Measurements from ENCODE around the gene MRPL16.
"Not testable (repeated sequence)": the region's sequence is repeated elsewhere in the genome, so short reads cannot be mapped to it uniquely, and the experiment has no call there.

The MRPL16 gene

GRCh38 chr11:59801160-59801706 is 9.3 kb downstream of the MRPL16 start:
- Mint-ChIP-seq H3K27me3 (no peaks in the 10 kb centered on the region), H3K9me3 (no peaks in the 10 kb centered on the region), H3K4me3 (no peak overlapping the region), H3K27ac (no peak overlapping the region), H3K4me1 (ENCODE audit: low read depth) (no peaks in the 10 kb centered on the region), H3K36me3 (ENCODE audit: low read depth) (peaks cover 93% of the 10 kb centered on the region)
- intact Hi-C loops (cut with micrococcal nuclease), result loop anchor here (10.0 kb wide), 1 partner anchor 186 kb away; the partner anchor contains the start of gene OSBP

- intact Hi-C loops (cut with micrococcal nuclease), result loop anchor here (10.0 kb wide), 1 partner anchor 186 kb away; the partner anchor contains the start of gene OSBP
- peaks cover 93% of the 10 kb centered on the region for H3K36me3 Mint-ChIP-seq (ENCODE audit: low read depth)
- no peak overlapping the region for H3K4me3 Mint-ChIP-seq
- no peaks in the 10 kb centered on the region for H3K4me1 Mint-ChIP-seq (ENCODE audit: low read depth)
- H3K9me3 Mint-ChIP-seq, result no peaks in the 10 kb centered on the region
- H3K27ac Mint-ChIP-seq, result no peak overlapping the region
- H3K27me3 Mint-ChIP-seq, result no peaks in the 10 kb centered on the region
These were observed 10.1 kb downstream of the MRPL16 start for GRCh38 chr11:59800390-59801025.

GRCh38 chr11:59794417-59794816 is 16.2 kb downstream of the MRPL16 start:
- Mint-ChIP-seq H3K36me3 (ENCODE audit: low read depth) (peaks cover 99% of the 10 kb centered on the region), H3K4me3 (no peak overlapping the region), H3K4me1 (ENCODE audit: low read depth) (no peaks in the 10 kb centered on the region), H3K27me3 (no peaks in the 10 kb centered on the region), H3K27ac (no peak overlapping the region), H3K9me3 (no peaks in the 10 kb centered on the region)
- intact Hi-C loops (cut with micrococcal nuclease), result no loop called here

GRCh38 chr11:59792507-59792906 is 18.1 kb downstream of the MRPL16 start:
- intact Hi-C loops (cut with micrococcal nuclease), result no loop called here
- Mint-ChIP-seq H3K27me3 (no peaks in the 10 kb centered on the region), H3K27ac (no peak overlapping the region), H3K4me1 (ENCODE audit: low read depth) (peaks cover 6% of the 10 kb centered on the region), H3K9me3 (no peaks in the 10 kb centered on the region), H3K36me3 (ENCODE audit: low read depth) (peaks cover 100% of the 10 kb centered on the region), H3K4me3 (no peak overlapping the region)

- Mint-ChIP-seq H3K9me3 (no peaks in the 10 kb centered on the region), H3K36me3 (ENCODE audit: low read depth) (peaks cover 100% of the 10 kb centered on the region), H3K27ac (no peak overlapping the region), H3K4me3 (no peak overlapping the region), H3K4me1 (ENCODE audit: low read depth) (peaks cover 15% of the 10 kb centered on the region), H3K27me3 (no peaks in the 10 kb centered on the region)
- intact Hi-C loops (cut with micrococcal nuclease), result no loop called here
These were observed 18.9 kb downstream of the MRPL16 start for GRCh38 chr11:59791639-59792038.

GRCh38 chr11:59787816-59788215 is 22.8 kb downstream of the MRPL16 start:
- Mint-ChIP-seq H3K27ac (no peak overlapping the region), H3K4me3 (no peak overlapping the region), H3K4me1 (ENCODE audit: low read depth) (peaks cover 34% of the 10 kb centered on the region), H3K9me3 (peaks cover 9% of the 10 kb centered on the region), H3K27me3 (no peaks in the 10 kb centered on the region), H3K36me3 (ENCODE audit: low read depth) (peaks cover 87% of the 10 kb centered on the region)
- intact Hi-C loops (cut with micrococcal nuclease), result no loop called here

- intact Hi-C loops (cut with micrococcal nuclease), result no loop called here
- H3K4me3 Mint-ChIP-seq, result no peak overlapping the region
- peak overlapping the region; percentile 10 for H3K27ac Mint-ChIP-seq
- H3K9me3 Mint-ChIP-seq, result peaks cover 9% of the 10 kb centered on the region
- peaks cover 34% of the 10 kb centered on the region for H3K4me1 Mint-ChIP-seq (ENCODE audit: low read depth)
- H3K36me3 Mint-ChIP-seq (ENCODE audit: low read depth), result peaks cover 83% of the 10 kb centered on the region
- H3K27me3 Mint-ChIP-seq, result no peaks in the 10 kb centered on the region
These were observed 23.4 kb downstream of the MRPL16 start for GRCh38 chr11:59787255-59787588.

GRCh38 chr11:59785818-59786217 is 24.8 kb downstream of the MRPL16 start:
- H3K36me3 Mint-ChIP-seq (ENCODE audit: low read depth), result peaks cover 80% of the 10 kb centered on the region
- peaks cover 40% of the 10 kb centered on the region for H3K4me1 Mint-ChIP-seq (ENCODE audit: low read depth)
- intact Hi-C loops (cut with micrococcal nuclease), result no loop called here
- no peak overlapping the region for H3K4me3 Mint-ChIP-seq
- no peaks in the 10 kb centered on the region for H3K27me3 Mint-ChIP-seq
- no peak overlapping the region for H3K27ac Mint-ChIP-seq
- H3K9me3 Mint-ChIP-seq, result peaks cover 9% of the 10 kb centered on the region

GRCh38 chr11:59784441-59784840 is 26.1 kb downstream of the MRPL16 start:
- H3K36me3 Mint-ChIP-seq (ENCODE audit: low read depth), result peaks cover 80% of the 10 kb centered on the region
- H3K27ac Mint-ChIP-seq; H3K4me3 Mint-ChIP-seq; intact Hi-C loops (cut with micrococcal nuclease); H3K9me3 Mint-ChIP-seq; H3K27me3 Mint-ChIP-seq: not testable (repeated sequence)
- peaks cover 52% of the 10 kb centered on the region for H3K4me1 Mint-ChIP-seq (ENCODE audit: low read depth)

- Mint-ChIP-seq H3K27ac (no peak overlapping the region), H3K36me3 (ENCODE audit: low read depth) (peaks cover 78% of the 10 kb centered on the region), H3K4me3 (no peak overlapping the region), H3K27me3 (no peaks in the 10 kb centered on the region), H3K4me1 (ENCODE audit: low read depth) (peaks cover 54% of the 10 kb centered on the region), H3K9me3 (peaks cover 9% of the 10 kb centered on the region)
- intact Hi-C loops (cut with micrococcal nuclease), result no loop called here
These were observed 26.9 kb downstream of the MRPL16 start for GRCh38 chr11:59783632-59784090.

GRCh38 chr11:59782080-59782479 is 28.5 kb downstream of the MRPL16 start:
- intact Hi-C loops (cut with micrococcal nuclease), result no loop called here
- H3K9me3 Mint-ChIP-seq, result peaks cover 9% of the 10 kb centered on the region
- no peak overlapping the region for H3K27ac Mint-ChIP-seq
- H3K4me3 Mint-ChIP-seq, result no peak overlapping the region
- H3K4me1 Mint-ChIP-seq (ENCODE audit: low read depth), result peaks cover 56% of the 10 kb centered on the region
- H3K27me3 Mint-ChIP-seq, result no peaks in the 10 kb centered on the region
- peaks cover 69% of the 10 kb centered on the region for H3K36me3 Mint-ChIP-seq (ENCODE audit: low read depth)

- H3K9me3 Mint-ChIP-seq, result peaks cover 6% of the 10 kb centered on the region
- H3K27me3 Mint-ChIP-seq, result no peaks in the 10 kb centered on the region
- peaks cover 55% of the 10 kb centered on the region for H3K4me1 Mint-ChIP-seq (ENCODE audit: low read depth)
- intact Hi-C loops (cut with micrococcal nuclease), result no loop called here
- H3K4me3 Mint-ChIP-seq, result no peak overlapping the region
- peaks cover 72% of the 10 kb centered on the region for H3K36me3 Mint-ChIP-seq (ENCODE audit: low read depth)
- no peak overlapping the region for H3K27ac Mint-ChIP-seq
These were observed 31.1 kb downstream of the MRPL16 start for GRCh38 chr11:59779487-59779886.

- H3K36me3 Mint-ChIP-seq (ENCODE audit: low read depth), result peaks cover 76% of the 10 kb centered on the region
These were observed 32.5 kb downstream of the MRPL16 start for GRCh38 chr11:59778122-59778521.

GRCh38 chr11:59777104-59777503 is 33.5 kb downstream of the MRPL16 start:
- intact Hi-C loops (cut with micrococcal nuclease), result no loop called here
- H3K27me3 Mint-ChIP-seq, result no peaks in the 10 kb centered on the region
- no peaks in the 10 kb centered on the region for H3K9me3 Mint-ChIP-seq

More at GRCh38 chr11:59778122-59778521, 32.5 kb downstream of the MRPL16 start:
- no peak overlapping the region for H3K4me3 Mint-ChIP-seq
- H3K27ac Mint-ChIP-seq, result peak overlapping the region; percentile 25
- H3K9me3 Mint-ChIP-seq, result no peaks in the 10 kb centered on the region
- intact Hi-C loops (cut with micrococcal nuclease), result no loop called here
- no peaks in the 10 kb centered on the region for H3K27me3 Mint-ChIP-seq
- H3K4me1 Mint-ChIP-seq (ENCODE audit: low read depth), result peaks cover 44% of the 10 kb centered on the region

More at GRCh38 chr11:59777104-59777503, 33.5 kb downstream of the MRPL16 start:
- H3K4me3 Mint-ChIP-seq, result no peak overlapping the region
- H3K4me1 Mint-ChIP-seq (ENCODE audit: low read depth), result peaks cover 44% of the 10 kb centered on the region
- no peak overlapping the region for H3K27ac Mint-ChIP-seq
- H3K36me3 Mint-ChIP-seq (ENCODE audit: low read depth), result peaks cover 75% of the 10 kb centered on the region
